Measurements from ENCODE around the gene FOXP2. TPM values are rescaled to one million over a fixed set of nuclear protein-coding genes. Genes with fewer than 3 reads are reported as not detected.

The FOXP2 gene
- total and polyA plus RNA-seq, 2 donors (not counting 1 experiment from before 2014, with no cell fraction given) = not detected

DNA sequence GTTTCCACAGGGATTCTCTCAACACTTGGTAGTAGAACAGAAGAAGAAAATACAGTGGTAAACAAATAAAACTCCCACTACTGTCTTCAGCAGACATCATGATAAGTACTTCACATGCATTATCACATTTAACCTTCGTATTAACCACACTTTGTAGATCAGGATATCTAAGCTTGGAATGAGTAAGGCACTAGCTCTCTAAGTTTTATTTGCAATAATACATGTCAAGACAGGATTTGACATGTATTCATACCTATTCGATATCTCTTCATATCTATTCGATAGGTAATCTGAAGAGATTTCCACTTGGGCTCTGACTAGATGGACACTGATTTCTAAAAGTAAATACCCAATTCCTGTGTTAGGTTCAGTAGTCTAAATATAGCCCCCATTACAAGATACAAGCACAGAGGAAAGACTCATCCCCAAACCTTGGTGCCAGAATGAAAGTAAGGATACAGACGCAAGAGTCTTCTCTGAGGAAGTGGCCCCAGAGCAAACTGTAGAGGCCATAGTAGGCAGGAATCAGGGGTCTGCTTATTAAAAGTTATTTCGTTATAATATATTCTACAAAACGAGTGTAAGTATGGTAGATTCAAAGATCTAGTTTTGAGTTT, 58.4 kb downstream of the FOXP2 start:
- Mint-ChIP-seq H3K9me3 (ENCODE audit: insufficient read depth) (no peaks in the 10 kb centered on the region), H3K27ac (no peak overlapping the region), H3K27me3 (no peaks in the 10 kb centered on the region), H3K4me1 (no peaks in the 10 kb centered on the region), H3K4me3 (no peak overlapping the region)
- no peak for ATAC-seq (ENCODE audit: low read depth)
- ChIA-PET CTCF (no interaction called here), POLR2A (no interaction called here)
- H2AFZ ChIP-seq (ENCODE audit: insufficient read depth, low read depth, low read length, poor library complexity, severe bottlenecking) = no peak overlapping the region
- no peaks in the 10 kb centered on the region for H3K9me3 ChIP-seq (ENCODE audit: control extremely low read depth in 1 of 3, control insufficient read depth in 2 of 3, insufficient read depth in 1 of 3, low read length in 2 of 3)
- no peak overlapping the region for H3K27ac ChIP-seq (ENCODE audit: low read length in 2 of 2)
- no peaks in the 10 kb centered on the region for H3K4me1 ChIP-seq (ENCODE audit: control insufficient read depth in 2 of 2, insufficient read depth in 2 of 2, low read length in 2 of 2)
- no peaks in the 10 kb centered on the region for H4K20me1 ChIP-seq (ENCODE audit: control insufficient read depth, insufficient read depth, low read length, poor library complexity, severe bottlenecking)
- no peak overlapping the region for H3K9ac ChIP-seq (ENCODE audit: low read length)
- H3K4me3 ChIP-seq (ENCODE audit: control extremely low read depth in 1 of 5, extremely low read depth in 1 of 5, insufficient read depth in 1 of 5, low read depth in 2 of 5, low read length in 4 of 5) = no peak overlapping the region
- no peak overlapping the region for H3K4me2 ChIP-seq (replicated peaks; ENCODE audit: low read depth, low read length, poor library complexity, severe bottlenecking)
- intact Hi-C loops (cut with micrococcal nuclease) = no loop called here
- TF ChIP-seq CTCF (IDR thresholded peaks at IDR 0.05) = no peak
- no peak for TF ChIP-seq EZH2 (IDR thresholded peaks at IDR 0.05; ENCODE audit: borderline replicate concordance, insufficient read depth, low read depth, low read length, poor library complexity, severe bottlenecking)
- H3K36me3 ChIP-seq (replicated peaks in 1 of 2; ENCODE audit: control extremely low read depth in 1 of 2, control insufficient read depth in 1 of 2, extremely low read depth in 1 of 2, insufficient read depth in 2 of 2, low read length in 1 of 2) = no peaks in the 10 kb centered on the region
- no CpG with 5 or more reads among the region's 6 CpGs for WGBS (ENCODE audit: insufficient coverage)
- H3K27me3 ChIP-seq (replicated peaks in 1 of 4; ENCODE audit: control extremely low read depth in 1 of 4, control insufficient read depth in 3 of 4, insufficient read depth in 4 of 4, low read length in 3 of 4) = no peaks in the 10 kb centered on the region
- no peaks in the 10 kb centered on the region for H3K79me2 ChIP-seq (ENCODE audit: control insufficient read depth, insufficient read depth, low read length)
- DNase-seq = no peak

DNA sequence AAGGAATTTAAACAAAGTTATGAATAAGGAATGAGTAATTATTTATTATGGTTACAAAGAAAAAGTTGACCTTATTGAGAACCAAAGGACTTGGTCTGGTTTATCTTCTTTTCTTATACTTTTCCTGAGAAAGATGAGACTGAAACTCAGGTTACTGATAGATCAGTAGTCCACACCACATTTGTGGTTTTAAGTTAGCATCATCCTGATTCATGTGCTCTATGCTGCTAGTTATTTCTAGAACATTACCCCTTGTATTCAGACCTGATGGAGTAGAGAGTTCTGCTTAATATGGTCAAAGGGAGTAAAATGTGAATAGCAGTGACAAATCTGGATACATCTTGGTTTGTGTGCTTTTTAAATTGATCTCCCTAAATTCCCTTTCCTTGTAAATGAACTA, 63.8 kb downstream of the FOXP2 start:
- ChIA-PET POLR2A (no interaction called here), CTCF (no interaction called here)
- intact Hi-C loops (cut with micrococcal nuclease) = no loop called here
- H3K9me3 Mint-ChIP-seq (ENCODE audit: insufficient read depth) = no peaks in the 10 kb centered on the region
- Histone ChIP-seq H3K27me3 (replicated peaks in 1 of 4; ENCODE audit: control extremely low read depth in 1 of 4, control insufficient read depth in 3 of 4, insufficient read depth in 4 of 4, low read length in 3 of 4) (no peaks in the 10 kb centered on the region), H3K4me2 (replicated peaks; ENCODE audit: low read depth, low read length, poor library complexity, severe bottlenecking) (no peak overlapping the region), H2AFZ (ENCODE audit: insufficient read depth, low read depth, low read length, poor library complexity, severe bottlenecking) (no peak overlapping the region), H3K9me3 (ENCODE audit: control extremely low read depth in 1 of 3, control insufficient read depth in 2 of 3, insufficient read depth in 1 of 3, low read length in 2 of 3) (no peaks in the 10 kb centered on the region), H3K27ac (ENCODE audit: low read length in 2 of 2) (no peak overlapping the region), H4K20me1 (ENCODE audit: control insufficient read depth, insufficient read depth, low read length, poor library complexity, severe bottlenecking) (no peaks in the 10 kb centered on the region), H3K79me2 (ENCODE audit: control insufficient read depth, insufficient read depth, low read length) (no peaks in the 10 kb centered on the region), H3K9ac (ENCODE audit: low read length) (no peak overlapping the region), H3K36me3 (replicated peaks in 1 of 2; ENCODE audit: control extremely low read depth in 1 of 2, control insufficient read depth in 1 of 2, extremely low read depth in 1 of 2, insufficient read depth in 2 of 2, low read length in 1 of 2) (no peaks in the 10 kb centered on the region), H3K4me1 (ENCODE audit: control insufficient read depth in 2 of 2, insufficient read depth in 2 of 2, low read length in 2 of 2) (no peaks in the 10 kb centered on the region), H3K4me3 (ENCODE audit: control extremely low read depth in 1 of 5, extremely low read depth in 1 of 5, insufficient read depth in 1 of 5, low read depth in 2 of 5, low read length in 4 of 5) (no peak overlapping the region)
- TF ChIP-seq CTCF (IDR thresholded peaks at IDR 0.05) = no peak
- no peak for TF ChIP-seq EZH2 (IDR thresholded peaks at IDR 0.05; ENCODE audit: borderline replicate concordance, insufficient read depth, low read depth, low read length, poor library complexity, severe bottlenecking)
- DNase-seq = no peak
- ATAC-seq (ENCODE audit: low read depth) = no peak
- no peaks in the 10 kb centered on the region for H3K27me3 Mint-ChIP-seq
- H3K4me1 Mint-ChIP-seq = no peaks in the 10 kb centered on the region
- no peak overlapping the region for H3K27ac Mint-ChIP-seq
- H3K4me3 Mint-ChIP-seq = no peak overlapping the region

Data from B cell (primary cell).